Thyroid gland (tissue), 4 donors: ENCODE measurements around the gene MRPL17.

Experiments used
- CTCF ChIP-seq, 6 experiments: fragments of 200-600 bp in 3 of 6; fragments of 450-650 bp in 3 of 6; sonication (generic) in 3 of 6; IDR thresholded peaks; one replicate each; pipeline ENCODE4 v1.5.1; 2016 to 2019; ENCODE audit warnings: antibody characterized with exemption in 6 of 6, mild to moderate bottlenecking in 2 of 6, inconsistent platforms in 1 of 6, moderate library complexity in 1 of 6
- POLR2A ChIP-seq, 2 donors: fragments of 450-650 bp; IDR thresholded peaks; one replicate each; pipeline ENCODE4 v1.6.1; 2017; ENCODE audit warnings: antibody characterized with exemption in 2 of 2, mild to moderate bottlenecking in 2 of 2, moderate library complexity in 1 of 2

GRCh38 chr11:6664551-6664950, 18.6 kb downstream of the MRPL17 start:
- no peak for TF ChIP-seq CTCF (IDR thresholded peaks at IDR 0.05)
- TF ChIP-seq POLR2A (IDR thresholded peaks at IDR 0.05) = no peak
